Measurements from ENCODE around the gene VPS37C. TPM values are rescaled to one million over a fixed set of nuclear protein-coding genes. Genes with fewer than 3 reads are reported as not detected.

Gene VPS37C
- total and polyA plus RNA-seq, 9 of the 15 experiments (the other 6 are each of a cell fraction or from before 2014, with no cell fraction given), result 0.62 to 29.8 (median 11.5) TPM

GRCh38 chr11:61187505-61188130 lies 26.4 kb upstream of the VPS37C start (continued):
- no peak for TF ChIP-seq ZNF766 (CRISPR knock-in tag; conservative IDR thresholded peaks at IDR 0.05)
- TF ChIP-seq DEAF1 (CRISPR knock-in tag; IDR thresholded peaks at IDR 0.05), result peak; percentile 75
- peak; percentile 49 for TF ChIP-seq KLF16 (IDR thresholded peaks at IDR 0.05)
- no peak for TF ChIP-seq FOS (IDR thresholded peaks at IDR 0.05; ENCODE audit: extremely low read depth, insufficient read length)
- no peak for TF ChIP-seq PTRF (tag; IDR thresholded peaks at IDR 0.05)
- 0 out of 2 replicates have a peak, but pooled peaks have one; percentile 24 for TF ChIP-seq GABPB1 (CRISPR knock-in tag; IDR thresholded peaks at IDR 0.05)
- no peak for TF ChIP-seq GTF2A2 (tag; IDR thresholded peaks at IDR 0.05)
- TF ChIP-seq ZNF609 (CRISPR knock-in tag; IDR thresholded peaks at IDR 0.05; ENCODE audit: borderline replicate concordance), result no peak
- no peak for TF ChIP-seq SIN3A (IDR thresholded peaks at IDR 0.05; ENCODE audit: borderline replicate concordance in 2 of 2, control insufficient read depth in 1 of 2, low read depth in 2 of 2, low read length in 2 of 2)
- peak; percentile 71; the same call in 1 of the 2 replicates for TF ChIP-seq STAG1 (CRISPR knock-in tag; IDR thresholded peaks at IDR 0.05; ENCODE audit: borderline replicate concordance)
- peak; percentile 25 for TF ChIP-seq RFX1 (IDR thresholded peaks at IDR 0.05)
- TF ChIP-seq SMC3 (conservative IDR thresholded peaks at IDR 0.05; ENCODE audit: insufficient read depth, low read depth, low read length), result peak; percentile 89
- no peak for TF ChIP-seq YY1 (IDR thresholded peaks at IDR 0.05; ENCODE audit: borderline replicate concordance in 1 of 3, control insufficient read depth in 1 of 3, extremely low read depth in 1 of 3, insufficient read depth in 3 of 3, insufficient read length in 1 of 3, insufficient replicate concordance in 2 of 3, low read depth in 1 of 3, low read length in 2 of 3)
